Measurements from ENCODE around the gene IRGC. TPM values are rescaled to one million over a fixed set of nuclear protein-coding genes. Genes with fewer than 3 reads are reported as not detected.

The IRGC gene
- total and polyA plus RNA-seq, 2 donors (not counting 3 experiments of a cell fraction or from before 2014, with no cell fraction given): not detected

DNA sequence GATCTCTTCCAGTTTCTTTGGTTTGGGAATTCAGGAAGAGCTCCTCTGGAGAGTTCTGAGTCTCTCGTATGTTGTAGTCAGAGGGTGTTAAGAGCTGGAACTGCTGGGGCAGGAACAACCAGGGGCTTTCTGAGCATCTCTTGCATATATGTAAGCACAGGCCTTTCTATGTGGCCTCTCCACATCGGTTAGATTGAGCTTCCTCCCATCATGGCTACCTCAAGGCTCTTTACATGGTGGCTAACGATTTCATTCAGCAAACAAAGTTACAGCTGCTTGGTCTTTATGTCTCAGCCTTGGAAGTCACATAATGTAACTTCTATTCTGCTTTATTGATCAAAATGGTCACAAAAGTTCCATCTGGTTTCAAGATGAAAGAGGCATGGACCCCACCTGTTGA, 25.4 kb upstream of the IRGC start:
- FAIRE-seq: no peak
- no peaks in the 10 kb centered on the region for H3K9me1 ChIP-seq (replicated peaks; ENCODE audit: control insufficient read depth, extremely low read depth, insufficient read depth, low read length)
- BruUV-seq (replicated peaks): no TSS peak
- H3K79me2 ChIP-seq (ENCODE audit: control insufficient read depth, insufficient read depth, low read length): no peaks in the 10 kb centered on the region
- no peaks in the 10 kb centered on the region for H3K36me3 ChIP-seq (ENCODE audit: control insufficient read depth in 2 of 2, extremely low read depth in 1 of 2, insufficient read depth in 2 of 2, low read length in 2 of 2)
- POLR2A ChIA-PET: no interaction called here
- dilution Hi-C loops (cut with MboI; ENCODE audit: extremely low pct_ligation_motif_present, low sequenced_read_pairs) (no loop called here), intact Hi-C loops (cut with micrococcal nuclease) (no loop called here)
- TF ChIP-seq EZH2 (IDR thresholded peaks at IDR 0.05; ENCODE audit: borderline replicate concordance, low read depth, low read length, severe bottlenecking) (no peak), POLR2A (IDR thresholded peaks at IDR 0.05; ENCODE audit: low read depth, low read length) (no peak), JUN (IDR thresholded peaks at IDR 0.05; ENCODE audit: borderline replicate concordance, insufficient read depth, insufficient read length, low read depth) (no peak)
- H2AFZ ChIP-seq (ENCODE audit: low read depth, low read length): no peak overlapping the region
- no peaks in the 10 kb centered on the region for H3K9me3 ChIP-seq (replicated peaks; ENCODE audit: control insufficient read depth, insufficient read depth, low read length)
- peaks cover 0 to 5% of the 10 kb centered on the region in 2 experiments for H3K27me3 ChIP-seq (ENCODE audit: control insufficient read depth in 2 of 2, insufficient read depth in 2 of 2, low read length in 2 of 2)
- no peak overlapping the region for H3K4me3 ChIP-seq (replicated peaks in 1 of 3; ENCODE audit: insufficient read depth in 1 of 3, low read depth in 1 of 3, low read length in 3 of 3)
- no peak overlapping the region for H3K4me2 ChIP-seq (ENCODE audit: insufficient read depth, low read length)
- CTCF ChIA-PET: no interaction called here
- no peak for DNase-seq (ENCODE audit: low read depth, low spot score)
- no peaks in the 10 kb centered on the region for H3K4me1 ChIP-seq (ENCODE audit: control insufficient read depth, extremely low read depth, insufficient read depth, low read length)
- no peak overlapping the region for H3K27ac ChIP-seq (ENCODE audit: insufficient read depth, low read depth, low read length)
- no peak overlapping the region for H3K9ac ChIP-seq (replicated peaks; ENCODE audit: extremely low read depth, insufficient read depth, low read length)
- H4K20me1 ChIP-seq (replicated peaks; ENCODE audit: control insufficient read depth, extremely low read depth, insufficient read depth, low read length): no peaks in the 10 kb centered on the region

DNA sequence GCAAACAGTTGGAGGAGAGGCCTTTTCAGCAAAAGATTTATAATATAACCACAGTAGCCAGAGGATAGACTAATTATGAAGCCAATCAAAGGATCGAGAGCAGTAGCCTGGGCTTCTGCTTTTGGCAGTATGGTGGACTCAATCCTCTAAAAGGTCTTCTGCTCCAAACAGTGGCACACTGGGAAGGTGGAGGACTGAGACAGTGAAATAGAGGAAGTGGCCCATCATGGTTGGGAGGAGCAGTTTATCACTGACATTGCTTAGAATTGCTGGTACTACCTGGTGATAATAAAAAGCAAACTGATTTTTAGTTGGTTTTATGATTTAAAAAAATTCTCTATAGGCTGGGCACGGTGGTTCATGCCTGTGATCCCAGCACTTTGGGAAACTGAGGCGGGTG, 25.0 kb upstream of the IRGC start:
- intact Hi-C loops (cut with micrococcal nuclease) (no loop called here), dilution Hi-C loops (cut with MboI; ENCODE audit: extremely low pct_ligation_motif_present, low sequenced_read_pairs) (no loop called here)
- Histone ChIP-seq H3K4me3 (replicated peaks in 1 of 3; ENCODE audit: insufficient read depth in 1 of 3, low read depth in 1 of 3, low read length in 3 of 3) (no peak overlapping the region), H3K27ac (ENCODE audit: insufficient read depth, low read depth, low read length) (no peak overlapping the region), H3K36me3 (ENCODE audit: control insufficient read depth in 2 of 2, extremely low read depth in 1 of 2, insufficient read depth in 2 of 2, low read length in 2 of 2) (no peaks in the 10 kb centered on the region), H2AFZ (ENCODE audit: low read depth, low read length) (no peak overlapping the region), H3K9me1 (replicated peaks; ENCODE audit: control insufficient read depth, extremely low read depth, insufficient read depth, low read length) (no peaks in the 10 kb centered on the region), H3K27me3 (ENCODE audit: control insufficient read depth in 2 of 2, insufficient read depth in 2 of 2, low read length in 2 of 2) (peaks cover 0 to 5% of the 10 kb centered on the region in 2 experiments), H3K4me2 (ENCODE audit: insufficient read depth, low read length) (no peak overlapping the region), H3K79me2 (ENCODE audit: control insufficient read depth, insufficient read depth, low read length) (no peaks in the 10 kb centered on the region), H4K20me1 (replicated peaks; ENCODE audit: control insufficient read depth, extremely low read depth, insufficient read depth, low read length) (no peaks in the 10 kb centered on the region), H3K4me1 (ENCODE audit: control insufficient read depth, extremely low read depth, insufficient read depth, low read length) (no peaks in the 10 kb centered on the region), H3K9ac (replicated peaks; ENCODE audit: extremely low read depth, insufficient read depth, low read length) (no peak overlapping the region), H3K9me3 (replicated peaks; ENCODE audit: control insufficient read depth, insufficient read depth, low read length) (no peaks in the 10 kb centered on the region)
- ChIA-PET POLR2A (no interaction called here), CTCF (no interaction called here)
- TF ChIP-seq POLR2AphosphoS5 (IDR thresholded peaks at IDR 0.05; ENCODE audit: insufficient read depth, low read depth, low read length) (no peak), EZH2 (IDR thresholded peaks at IDR 0.05; ENCODE audit: borderline replicate concordance, low read depth, low read length, severe bottlenecking) (no peak), FOS (IDR thresholded peaks at IDR 0.05; ENCODE audit: borderline replicate concordance, insufficient read depth, low read length) (no peak), JUN (IDR thresholded peaks at IDR 0.05; ENCODE audit: borderline replicate concordance, insufficient read depth, insufficient read length, low read depth) (no peak)
- TF ChIP-seq, protein P1, sequence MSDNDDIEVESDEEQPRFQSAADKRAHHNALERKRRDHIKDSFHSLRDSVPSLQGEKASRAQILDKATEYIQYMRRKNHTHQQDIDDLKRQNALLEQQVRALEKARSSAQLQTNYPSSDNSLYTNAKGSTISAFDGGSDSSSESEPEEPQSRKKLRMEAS (IDR thresholded peaks at IDR 0.05; ENCODE audit: insufficient read depth, insufficient read length): no peak
- no peak for DNase-seq (ENCODE audit: low read depth, low spot score)
- no peak for FAIRE-seq
- no TSS peak for BruUV-seq (replicated peaks)

All from endothelial cell of umbilical vein (primary cell).